ENCODE results near the gene SLC38A3. TPM values are rescaled to one million over a fixed set of nuclear protein-coding genes. Genes with fewer than 3 reads are reported as not detected.

The SLC38A3 gene
- total and polyA plus RNA-seq, 2 experiments from 2014 or later = 0.36 TPM; not detected in 1

DNA sequence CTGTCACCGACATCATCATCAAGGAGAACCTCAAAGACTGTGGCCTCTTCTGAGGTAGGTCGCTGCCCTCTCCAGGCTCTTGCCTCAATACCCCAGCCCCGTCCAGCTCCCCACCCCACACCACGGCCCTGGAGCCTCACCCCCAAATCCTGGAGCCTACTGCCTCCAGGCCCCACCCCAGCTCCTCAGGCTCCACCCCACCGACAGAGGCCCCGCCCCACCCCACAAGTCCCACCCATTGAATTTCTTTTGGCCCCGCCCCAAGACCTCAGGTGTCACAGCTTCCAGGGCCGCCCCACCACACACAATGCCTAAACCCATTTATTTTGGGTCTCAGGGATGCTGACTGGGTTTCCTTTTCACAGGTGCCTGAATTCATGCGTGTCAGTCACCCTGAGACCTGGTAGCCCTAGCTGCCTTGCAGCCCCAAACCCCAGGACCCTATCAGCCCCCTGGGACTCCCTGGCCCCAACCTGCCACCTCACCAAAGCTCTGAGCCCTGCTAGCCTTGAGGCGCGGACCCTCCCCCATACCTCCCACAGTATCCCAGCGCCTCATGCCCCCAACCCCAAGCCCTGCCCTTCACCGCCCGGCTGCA lies 10.1 kb upstream of the SLC38A3 start:
- Histone ChIP-seq H3K9me3 (ENCODE audit: low read depth) (no peaks in the 10 kb centered on the region), H4K20me1 (ENCODE audit: insufficient read depth) (no peaks in the 10 kb centered on the region), H3K9ac (no peak overlapping the region), H2AFZ (peak overlapping the region; percentile 50), H3K4me1 (ENCODE audit: insufficient read depth) (no peaks in the 10 kb centered on the region), H3K4me3 (peak overlapping the region; percentile 16; the same call in 1 of the 2 replicates), H3K27me3 (replicated peaks; ENCODE audit: insufficient read depth) (peaks cover 43% of the 10 kb centered on the region), H3F3A (ENCODE audit: insufficient read depth) (no peaks in the 10 kb centered on the region), H3K79me2 (ENCODE audit: insufficient read depth) (no peaks in the 10 kb centered on the region), H3K9me2 (ENCODE audit: insufficient read depth) (no peaks in the 10 kb centered on the region), H3K27ac (no peak overlapping the region), H3K4me2 (ENCODE audit: unreplicated experiment) (peak overlapping the region; percentile 30), H3K36me3 (ENCODE audit: low read depth) (no peaks in the 10 kb centered on the region)
- in situ Hi-C loops (cut with MboI) = loop anchor here (5.0 kb wide), 1 partner anchor 77 kb away; no protein-coding TSS in a partner anchor
- WGBS, 2 experiments (ENCODE audit: low coverage in 1 of 2, low lambda C conversion rate in 2 of 2, missing lambda C conversion rate in 2 of 2) = 30 to 52% methylated on average over 9 to 14 of the region's 14 CpGs
- no peak for TF ChIP-seq EZH2 (IDR thresholded peaks at IDR 0.05; ENCODE audit: insufficient read depth, poor library complexity, severe bottlenecking)
- no peak for TF ChIP-seq EZH2phosphoT487 (IDR thresholded peaks at IDR 0.05; ENCODE audit: insufficient read depth, low read depth)
- DNase-seq = peak; percentile 56

DNA sequence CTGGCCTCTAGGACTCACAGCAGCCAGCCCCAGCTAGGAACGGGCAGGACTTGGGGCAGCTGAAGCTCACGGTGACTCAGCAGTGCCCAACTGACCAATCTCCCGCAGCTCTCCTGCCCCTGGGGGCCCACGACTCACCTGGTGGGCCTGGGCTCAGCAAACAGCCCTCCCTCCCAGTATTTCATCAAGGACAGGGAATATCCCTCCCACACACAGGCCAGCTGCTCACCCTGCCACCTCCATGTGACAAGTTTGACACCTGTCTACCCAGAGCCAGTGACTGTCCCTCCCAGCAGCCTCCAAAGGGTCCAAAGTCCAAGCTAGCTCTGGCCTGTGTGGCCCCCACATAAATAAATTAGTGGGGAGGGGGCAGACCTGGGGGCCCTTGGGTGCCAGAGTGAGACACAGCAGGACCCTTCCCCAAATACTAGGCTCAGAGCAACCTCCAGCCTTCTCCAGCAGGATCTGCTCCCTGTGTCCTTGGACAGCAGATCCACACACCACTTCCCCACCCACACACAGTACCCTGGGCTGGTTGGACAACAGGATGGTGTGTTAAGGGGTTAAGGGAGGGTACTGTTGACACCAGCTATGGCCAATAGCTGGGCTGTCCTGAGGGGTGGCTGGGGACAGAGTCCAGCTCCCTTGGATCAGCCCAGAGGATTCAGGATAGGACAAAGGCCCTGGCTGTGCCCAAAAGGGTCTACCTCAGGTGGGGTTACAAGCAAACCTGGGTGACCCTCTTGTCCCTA lies 9.4 kb upstream of the SLC38A3 start:
- Histone ChIP-seq H3K9me3 (ENCODE audit: low read depth) (no peaks in the 10 kb centered on the region), H3K79me2 (ENCODE audit: insufficient read depth) (no peaks in the 10 kb centered on the region), H3K4me1 (ENCODE audit: insufficient read depth) (no peaks in the 10 kb centered on the region), H3K9me2 (ENCODE audit: insufficient read depth) (no peaks in the 10 kb centered on the region), H3F3A (ENCODE audit: insufficient read depth) (no peaks in the 10 kb centered on the region), H3K9ac (no peak overlapping the region), H3K27ac (no peak overlapping the region), H3K36me3 (ENCODE audit: low read depth) (no peaks in the 10 kb centered on the region), H3K4me2 (ENCODE audit: unreplicated experiment) (no peak overlapping the region), H3K27me3 (replicated peaks; ENCODE audit: insufficient read depth) (peaks cover 44% of the 10 kb centered on the region), H3K4me3 (no peak overlapping the region), H2AFZ (no peak overlapping the region), H4K20me1 (ENCODE audit: insufficient read depth) (no peaks in the 10 kb centered on the region)
- 33 to 41% methylated on average over 4 of the region's 4 CpGs for WGBS, 2 experiments (ENCODE audit: low coverage in 1 of 2, low lambda C conversion rate in 2 of 2, missing lambda C conversion rate in 2 of 2)
- in situ Hi-C loops (cut with MboI) = loop anchor here (5.0 kb wide), 1 partner anchor 77 kb away; no protein-coding TSS in a partner anchor
- DNase-seq = peak; percentile 54
- TF ChIP-seq EZH2phosphoT487 (IDR thresholded peaks at IDR 0.05; ENCODE audit: insufficient read depth, low read depth) (no peak), EZH2 (IDR thresholded peaks at IDR 0.05; ENCODE audit: insufficient read depth, poor library complexity, severe bottlenecking) (no peak)

GRCh38 chr3:50196253-50196801 lies 8.7 kb upstream of the SLC38A3 start:
- in situ Hi-C loops (cut with MboI) = loop anchor here (5.0 kb wide), 1 partner anchor 76 kb away; no protein-coding TSS in a partner anchor
- no peak for TF ChIP-seq EZH2 (IDR thresholded peaks at IDR 0.05; ENCODE audit: insufficient read depth, poor library complexity, severe bottlenecking)
- TF ChIP-seq EZH2phosphoT487 (IDR thresholded peaks at IDR 0.05; ENCODE audit: insufficient read depth, low read depth) = no peak
- Histone ChIP-seq H3K27ac (no peak overlapping the region), H3K36me3 (ENCODE audit: low read depth) (no peaks in the 10 kb centered on the region), H3K79me2 (ENCODE audit: insufficient read depth) (no peaks in the 10 kb centered on the region), H4K20me1 (ENCODE audit: insufficient read depth) (no peaks in the 10 kb centered on the region), H3K4me1 (ENCODE audit: insufficient read depth) (no peaks in the 10 kb centered on the region), H3K9me3 (ENCODE audit: low read depth) (no peaks in the 10 kb centered on the region), H3K4me2 (ENCODE audit: unreplicated experiment) (no peak overlapping the region), H3F3A (ENCODE audit: insufficient read depth) (no peaks in the 10 kb centered on the region), H2AFZ (no peak overlapping the region), H3K9me2 (ENCODE audit: insufficient read depth) (no peaks in the 10 kb centered on the region), H3K27me3 (replicated peaks; ENCODE audit: insufficient read depth) (peaks cover 44% of the 10 kb centered on the region), H3K9ac (no peak overlapping the region), H3K4me3 (no peak overlapping the region)
- WGBS, 2 experiments (ENCODE audit: low coverage in 1 of 2, low lambda C conversion rate in 2 of 2, missing lambda C conversion rate in 2 of 2) = 59 to 60% methylated on average over 6 of the region's 6 CpGs
- DNase-seq = no peak

GRCh38 chr3:50201573-50202315 lies 3.3 kb upstream of the SLC38A3 start:
- Histone ChIP-seq H4K20me1 (ENCODE audit: insufficient read depth) (no peaks in the 10 kb centered on the region), H3F3A (ENCODE audit: insufficient read depth) (no peaks in the 10 kb centered on the region), H2AFZ (no peak overlapping the region), H3K9me2 (ENCODE audit: insufficient read depth) (no peaks in the 10 kb centered on the region), H3K79me2 (ENCODE audit: insufficient read depth) (no peaks in the 10 kb centered on the region), H3K27ac (no peak overlapping the region), H3K4me3 (no peak overlapping the region), H3K4me1 (ENCODE audit: insufficient read depth) (no peaks in the 10 kb centered on the region; the same call in 1 of the 2 replicates), H3K4me2 (ENCODE audit: unreplicated experiment) (no peak overlapping the region), H3K27me3 (replicated peaks; ENCODE audit: insufficient read depth) (peaks cover 44% of the 10 kb centered on the region), H3K9me3 (ENCODE audit: low read depth) (no peaks in the 10 kb centered on the region), H3K9ac (no peak overlapping the region), H3K36me3 (ENCODE audit: low read depth) (no peaks in the 10 kb centered on the region)
- in situ Hi-C loops (cut with MboI) = loop anchor here (25.0 kb wide), 1 partner anchor 336 kb away; no protein-coding TSS in a partner anchor
- no peak for TF ChIP-seq EZH2 (IDR thresholded peaks at IDR 0.05; ENCODE audit: insufficient read depth, poor library complexity, severe bottlenecking)
- no peak for TF ChIP-seq EZH2phosphoT487 (IDR thresholded peaks at IDR 0.05; ENCODE audit: insufficient read depth, low read depth)
- peak; percentile 47 for DNase-seq
- WGBS, 2 experiments (ENCODE audit: low coverage in 1 of 2, low lambda C conversion rate in 2 of 2, missing lambda C conversion rate in 2 of 2) = 81 to 82% methylated on average over 10 of the region's 10 CpGs

All from GM23248 (cell line).